CD14-positive monocyte (primary cell): Measurements from ENCODE around the gene KAZN. TPM values are rescaled to one million over a fixed set of nuclear protein-coding genes. Genes with fewer than 3 reads are reported as not detected.

Source experiments
- DNase-seq, 3 donors: peaks; one replicate each; pipeline ENCODE4 v3.0.0-alpha.2; 2011 to 2022
- H2AFZ ChIP-seq: 2 replicates; pipeline ENCODE4 v1.6.0; 2012; ENCODE audit warnings: mild to moderate bottlenecking, low read depth, low read length, inconsistent platforms; ENCODE audit not compliant: insufficient read depth, poor library complexity, severe bottlenecking
- H3K27ac ChIP-seq, 2 donors: 1 replicate in 1 of 2; 2 replicates in 1 of 2; pipeline ENCODE4 v1.5.1; 2012 to 2013; ENCODE audit warnings: low read length in 2 of 2, control low read depth in 1 of 2, inconsistent platforms in 1 of 2, low read depth in 1 of 2, mild to moderate bottlenecking in 1 of 2
- H3K27me3 ChIP-seq, 2 donors: one replicate each; pipeline versions ENCODE4 v1.6.0 to v1.6.1; 2011 to 2013; ENCODE audit warnings: low read length in 2 of 2; ENCODE audit not compliant: control insufficient read depth in 2 of 2, insufficient read depth in 2 of 2
- H3K36me3 ChIP-seq, 2 donors: replicated peaks in 1 of 2; 1 replicate in 1 of 2; 2 replicates in 1 of 2; pipeline versions ENCODE4 v1.5.1 to v1.6.1; 2012 to 2013; ENCODE audit warnings: low read length in 2 of 2, control low read depth in 1 of 2, inconsistent platforms in 1 of 2, mild to moderate bottlenecking in 1 of 2; ENCODE audit not compliant: insufficient read depth in 2 of 2, control insufficient read depth in 1 of 2
- H3K4me1 ChIP-seq, 2 donors: 1 replicate in 1 of 2; 2 replicates in 1 of 2; pipeline versions ENCODE4 v1.5.1 to v1.6.1; 2012 to 2013; ENCODE audit warnings: low read length in 2 of 2, control low read depth in 1 of 2, inconsistent platforms in 1 of 2, mild to moderate bottlenecking in 1 of 2, moderate library complexity in 1 of 2; ENCODE audit not compliant: insufficient read depth in 2 of 2, control insufficient read depth in 1 of 2
- H3K4me2 ChIP-seq: replicated peaks from 2 replicates; pipeline ENCODE3; 2012; ENCODE audit warnings: low read length, moderate library complexity, mild to moderate bottlenecking; ENCODE audit not compliant: poor library complexity, severe bottlenecking; ENCODE audit errors: extremely low read depth
- H3K4me3 ChIP-seq, 3 experiments: fragments of 200-600 bp in 1 of 3; sonication (generic) in 1 of 3; replicated peaks in 1 of 3; 1 replicate in 2 of 3; 2 replicates in 1 of 3; pipeline ENCODE4 v1.5.1; 2011 to 2013; ENCODE audit warnings: low read length in 3 of 3, mild to moderate bottlenecking in 3 of 3, control low read depth in 2 of 3, low read depth in 2 of 3, inconsistent platforms in 1 of 3, moderate library complexity in 1 of 3
- H3K79me2 ChIP-seq: 2 replicates; pipeline ENCODE4 v1.6.0; 2012; ENCODE audit warnings: mild to moderate bottlenecking, control low read depth, inconsistent platforms, low read length, moderate library complexity; ENCODE audit not compliant: insufficient read depth
- H3K9ac ChIP-seq: 2 replicates; pipeline ENCODE4 v1.6.0; 2017; ENCODE audit warnings: low read length, mild to moderate bottlenecking; ENCODE audit not compliant: insufficient read depth, poor library complexity, severe bottlenecking
- H3K9me3 ChIP-seq, 2 donors: replicated peaks in 1 of 2; 1 replicate in 1 of 2; 2 replicates in 1 of 2; pipeline versions ENCODE4 v1.5.1 to v1.6.1; 2012 to 2013; ENCODE audit warnings: low read length in 2 of 2, control low read depth in 1 of 2; ENCODE audit not compliant: control insufficient read depth in 1 of 2, insufficient read depth in 1 of 2
- H4K20me1 ChIP-seq: 2 replicates; pipeline ENCODE4 v1.6.0; 2012; ENCODE audit warnings: mild to moderate bottlenecking, low read length, control low read depth, moderate library complexity; ENCODE audit not compliant: insufficient read depth
- H3K27ac Mint-ChIP-seq, 7 donors: one replicate each; pipeline ENCODE4 v1.8.0; 2020; ENCODE audit warnings: mild to moderate bottlenecking in 7 of 7, mixed read lengths in 7 of 7, moderate library complexity in 6 of 7, inconsistent platforms in 2 of 7
- H3K27me3 Mint-ChIP-seq, 3 donors: one replicate each; pipeline ENCODE4 v1.8.0; 2021 to 2022; ENCODE audit warnings: low read depth in 3 of 3, mild to moderate bottlenecking in 3 of 3, mixed read lengths in 3 of 3, moderate library complexity in 3 of 3, inconsistent platforms in 1 of 3
- H3K36me3 Mint-ChIP-seq, 2 donors: one replicate each; pipeline ENCODE4 v1.8.0; 2020; ENCODE audit warnings: mixed read lengths in 2 of 2, inconsistent platforms in 1 of 2, mild to moderate bottlenecking in 1 of 2
- H3K4me1 Mint-ChIP-seq: one replicate; pipeline ENCODE4 v1.8.0; 2020; ENCODE audit warnings: mild to moderate bottlenecking, mixed read lengths
- H3K4me3 Mint-ChIP-seq, 2 donors: one replicate each; pipeline ENCODE4 v1.8.0; 2020; ENCODE audit warnings: mild to moderate bottlenecking in 2 of 2, mixed read lengths in 2 of 2, moderate library complexity in 1 of 2
- H3K9me3 Mint-ChIP-seq, 7 donors: one replicate each; pipeline ENCODE4 v1.8.0; 2020 to 2022; ENCODE audit warnings: mixed read lengths in 7 of 7, mild to moderate bottlenecking in 6 of 7, moderate library complexity in 6 of 7, inconsistent platforms in 2 of 7
- WGBS: methylation state at CpG from one replicate; pipeline ENCODE4 v1.1.5; 2013; ENCODE audit warnings: missing lambda C conversion rate; ENCODE audit not compliant: insufficient coverage; 5-methylcytosine and 5-hydroxymethylcytosine counted together
- intact Hi-C, 2 donors: fragments of 100-400 bp; cut with micrococcal nuclease; formaldehyde crosslinking; loops; one replicate each; pipeline versions ENCODE4 v1.15.0 to v1.15.1; 2023
- polyA plus RNA-seq, 3 donors: library from polyadenylated mRNA; depleted of rRNA in 1 of 3; unstranded in 2 of 3; stranded (reverse) in 1 of 3; fragments of 300-500 nt in 2 of 3; fragments of >200 nt in 1 of 3; fragmentation: Illumina TruSeq in 2 of 3; gene quantifications; 1 replicate in 2 of 3; 2 replicates in 1 of 3; pipeline ENCODE4 v1.2.3, GENCODE V29; 2012 to 2021
- TF ChIP-seq, protein P1 (sequence below): fragments of 200-600 bp; IDR thresholded peaks from one replicate; pipeline ENCODE4 v1.8.0; 2022; ENCODE audit warnings: antibody characterized with exemption, mild to moderate bottlenecking

Gene KAZN
- polyA plus RNA-seq, 3 donors, result not detected

- H3K4me1 Mint-ChIP-seq, result peaks cover 10% of the 10 kb centered on the region
- no peaks in the 10 kb centered on the region for H3K36me3 Mint-ChIP-seq
- 94% methylated on average over 9 of the region's 10 CpGs for WGBS
- peaks cover 0 to 8% (median 2%) of the 10 kb centered on the region in 7 donors for H3K9me3 Mint-ChIP-seq
- Histone ChIP-seq H2AFZ (no peak overlapping the region), H3K9me3 (no peaks in the 10 kb centered on the region), H3K4me3 (no peak overlapping the region), H3K79me2 (no peaks in the 10 kb centered on the region), H3K27ac (no peak overlapping the region), H3K27me3 (no peaks in the 10 kb centered on the region), H3K9ac (no peak overlapping the region), H4K20me1 (no peaks in the 10 kb centered on the region), H3K4me1 (peaks cover 0 to 4% of the 10 kb centered on the region in 2 donors), H3K36me3 (no peaks in the 10 kb centered on the region), H3K4me2 (no peak overlapping the region)
- no peak overlapping the region for H3K4me3 Mint-ChIP-seq
- H3K27ac Mint-ChIP-seq, result peak overlapping the region in 1 of 7 donors; percentile 40
- intact Hi-C loops, result no loop called here
- no peak for DNase-seq
- TF ChIP-seq, protein P1, sequence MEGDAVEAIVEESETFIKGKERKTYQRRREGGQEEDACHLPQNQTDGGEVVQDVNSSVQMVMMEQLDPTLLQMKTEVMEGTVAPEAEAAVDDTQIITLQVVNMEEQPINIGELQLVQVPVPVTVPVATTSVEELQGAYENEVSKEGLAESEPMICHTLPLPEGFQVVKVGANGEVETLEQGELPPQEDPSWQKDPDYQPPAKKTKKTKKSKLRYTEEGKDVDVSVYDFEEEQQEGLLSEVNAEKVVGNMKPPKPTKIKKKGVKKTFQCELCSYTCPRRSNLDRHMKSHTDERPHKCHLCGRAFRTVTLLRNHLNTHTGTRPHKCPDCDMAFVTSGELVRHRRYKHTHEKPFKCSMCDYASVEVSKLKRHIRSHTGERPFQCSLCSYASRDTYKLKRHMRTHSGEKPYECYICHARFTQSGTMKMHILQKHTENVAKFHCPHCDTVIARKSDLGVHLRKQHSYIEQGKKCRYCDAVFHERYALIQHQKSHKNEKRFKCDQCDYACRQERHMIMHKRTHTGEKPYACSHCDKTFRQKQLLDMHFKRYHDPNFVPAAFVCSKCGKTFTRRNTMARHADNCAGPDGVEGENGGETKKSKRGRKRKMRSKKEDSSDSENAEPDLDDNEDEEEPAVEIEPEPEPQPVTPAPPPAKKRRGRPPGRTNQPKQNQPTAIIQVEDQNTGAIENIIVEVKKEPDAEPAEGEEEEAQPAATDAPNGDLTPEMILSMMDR, result no peak
- H3K27me3 Mint-ChIP-seq, result peaks cover 11 to 25% (median 19%) of the 10 kb centered on the region in 3 donors
Observed at GRCh38 chr1:15103906-15104305, 505.4 kb downstream of the KAZN start.

DNA sequence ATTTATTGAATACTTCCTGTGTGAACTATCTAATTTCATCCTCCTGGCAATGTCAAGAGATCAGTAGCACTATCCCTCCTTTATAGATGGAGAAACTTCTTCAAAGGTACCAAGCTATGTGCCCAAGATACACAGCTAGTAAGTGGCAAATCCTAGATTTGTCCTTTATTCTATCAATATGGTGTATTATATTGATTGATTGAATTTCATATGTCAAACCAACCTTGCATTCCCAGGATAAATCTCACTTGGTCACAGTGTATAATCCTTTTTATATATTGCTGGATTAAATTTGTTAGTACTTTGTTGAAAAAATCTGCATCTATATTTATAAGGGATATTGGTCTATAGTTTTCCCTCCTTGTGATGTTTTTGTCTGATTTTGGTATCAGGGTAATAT lies 506.3 kb downstream of the KAZN start:
- Histone ChIP-seq H3K27me3 (no peaks in the 10 kb centered on the region), H3K4me1 (peaks cover 0 to 4% of the 10 kb centered on the region in 2 donors), H3K79me2 (no peaks in the 10 kb centered on the region), H3K36me3 (no peaks in the 10 kb centered on the region), H3K9me3 (no peaks in the 10 kb centered on the region), H3K4me2 (no peak overlapping the region), H3K4me3 (no peak overlapping the region), H4K20me1 (no peaks in the 10 kb centered on the region), H2AFZ (no peak overlapping the region), H3K9ac (no peak overlapping the region), H3K27ac (no peak overlapping the region)
- Mint-ChIP-seq H3K4me3 (no peak overlapping the region), H3K27me3 (peaks cover 9 to 19% (median 15%) of the 10 kb centered on the region in 3 donors), H3K36me3 (no peaks in the 10 kb centered on the region), H3K9me3 (peaks cover 0 to 8% (median 2%) of the 10 kb centered on the region in 7 donors), H3K27ac (no peak overlapping the region), H3K4me1 (peaks cover 10% of the 10 kb centered on the region)
- DNase-seq, result no peak
- TF ChIP-seq, protein P1, result no peak
- intact Hi-C loops, result no loop called here
